Nephron (organoid): ENCODE measurements around the gene FHOD1.
A peak's percentile ranks its signal among the peaks of the same experiment; 100 is the strongest.

ENCODE experiments used
- H3K27ac Mint-ChIP-seq, 3 experiments: 2 replicates each; pipeline ENCODE4 v1.8.0; 2020; ENCODE audit warnings: mixed read lengths in 3 of 3, mild to moderate bottlenecking in 2 of 3, moderate library complexity in 1 of 3
- H3K27me3 Mint-ChIP-seq: 2 replicates; pipeline ENCODE4 v1.8.0; 2021; ENCODE audit warnings: low read depth, mild to moderate bottlenecking, moderate library complexity, mixed read lengths
- H3K36me3 Mint-ChIP-seq: 2 replicates; pipeline ENCODE4 v1.8.0; 2020; ENCODE audit warnings: low read depth, mixed read lengths
- H3K4me1 Mint-ChIP-seq: 2 replicates; pipeline ENCODE4 v1.8.0; 2020; ENCODE audit warnings: mixed read lengths
- H3K4me3 Mint-ChIP-seq, 3 experiments: 2 replicates each; pipeline ENCODE4 v1.8.0; 2020; ENCODE audit warnings: mild to moderate bottlenecking in 3 of 3, mixed read lengths in 3 of 3, moderate library complexity in 2 of 3
- H3K9me3 Mint-ChIP-seq: 2 replicates; pipeline ENCODE4 v1.8.0; 2020; ENCODE audit warnings: mixed read lengths
- CTCF ChIP-seq, 3 experiments: fragments of 200-600 bp; sonication (generic); IDR thresholded peaks; one replicate each; pipeline ENCODE4 v1.5.0; 2021; ENCODE audit warnings: antibody characterized with exemption in 3 of 3; ENCODE audit not compliant: unreplicated experiment in 3 of 3

FHOD1 gene

GRCh38 chr16:67197704-67198103, 49.6 kb downstream of the FHOD1 start:
- peaks cover 21% of the 10 kb centered on the region for H3K4me1 Mint-ChIP-seq
- no peaks in the 10 kb centered on the region for H3K9me3 Mint-ChIP-seq
- H3K27ac Mint-ChIP-seq = peak overlapping the region in 1 of 3 experiments; percentile 74
- TF ChIP-seq CTCF (IDR thresholded peaks at IDR 0.05; ENCODE audit: unreplicated experiment in 3 of 3) = no peak
- no peak overlapping the region for H3K4me3 Mint-ChIP-seq
- peaks cover 39% of the 10 kb centered on the region for H3K36me3 Mint-ChIP-seq
- peaks cover 5% of the 10 kb centered on the region for H3K27me3 Mint-ChIP-seq

- H3K27me3 Mint-ChIP-seq = peaks cover 5% of the 10 kb centered on the region
- no peak for TF ChIP-seq CTCF (IDR thresholded peaks at IDR 0.05; ENCODE audit: unreplicated experiment in 3 of 3)
- peaks cover 26% of the 10 kb centered on the region for H3K4me1 Mint-ChIP-seq
- no peaks in the 10 kb centered on the region for H3K9me3 Mint-ChIP-seq
- H3K4me3 Mint-ChIP-seq = peak overlapping the region; percentile 16 to 70 (median 68)
- no peak overlapping the region for H3K27ac Mint-ChIP-seq
- H3K36me3 Mint-ChIP-seq = peaks cover 39% of the 10 kb centered on the region
Observed at GRCh38 chr16:67196881-67197280, 50.4 kb downstream of the FHOD1 start.

- H3K27me3 Mint-ChIP-seq = peaks cover 5% of the 10 kb centered on the region
- peak overlapping the region; percentile 63 to 93 (median 86) for H3K4me3 Mint-ChIP-seq
- peaks cover 34% of the 10 kb centered on the region for H3K4me1 Mint-ChIP-seq
- TF ChIP-seq CTCF (IDR thresholded peaks at IDR 0.05; ENCODE audit: unreplicated experiment in 3 of 3) = no peak
- H3K27ac Mint-ChIP-seq = no peak overlapping the region
- peaks cover 39% of the 10 kb centered on the region for H3K36me3 Mint-ChIP-seq
- no peaks in the 10 kb centered on the region for H3K9me3 Mint-ChIP-seq
Observed at GRCh38 chr16:67195676-67196075, 51.6 kb downstream of the FHOD1 start.

GRCh38 chr16:67194260-67194659, 53.0 kb downstream of the FHOD1 start:
- Mint-ChIP-seq H3K27me3 (peaks cover 5% of the 10 kb centered on the region), H3K9me3 (no peaks in the 10 kb centered on the region), H3K27ac (peak overlapping the region in 1 of 3 experiments; percentile 61), H3K4me1 (peaks cover 34% of the 10 kb centered on the region), H3K36me3 (peaks cover 36% of the 10 kb centered on the region), H3K4me3 (peak overlapping the region; percentile 86 to 93 (median 89))
- no peak for TF ChIP-seq CTCF (IDR thresholded peaks at IDR 0.05; ENCODE audit: unreplicated experiment in 3 of 3)

- Mint-ChIP-seq H3K36me3 (peaks cover 36% of the 10 kb centered on the region), H3K4me1 (peaks cover 34% of the 10 kb centered on the region), H3K4me3 (peak overlapping the region; percentile 86 to 93 (median 89)), H3K27me3 (peaks cover 5% of the 10 kb centered on the region), H3K9me3 (no peaks in the 10 kb centered on the region), H3K27ac (peak overlapping the region in 1 of 3 experiments; percentile 61)
- no peak for TF ChIP-seq CTCF (IDR thresholded peaks at IDR 0.05; ENCODE audit: unreplicated experiment in 3 of 3)
Observed at GRCh38 chr16:67193536-67193935, 53.7 kb downstream of the FHOD1 start.

GRCh38 chr16:67192781-67193361, 54.4 kb downstream of the FHOD1 start:
- H3K27me3 Mint-ChIP-seq = no peaks in the 10 kb centered on the region
- H3K9me3 Mint-ChIP-seq = no peaks in the 10 kb centered on the region
- TF ChIP-seq CTCF (IDR thresholded peaks at IDR 0.05; ENCODE audit: unreplicated experiment in 3 of 3) = no peak
- peak overlapping the region; percentile 86 to 93 (median 89) for H3K4me3 Mint-ChIP-seq
- no peak overlapping the region for H3K27ac Mint-ChIP-seq
- peaks cover 34% of the 10 kb centered on the region for H3K4me1 Mint-ChIP-seq
- H3K36me3 Mint-ChIP-seq = peaks cover 32% of the 10 kb centered on the region
